Mucosa of stomach (tissue), 1 donor: ENCODE measurements around the gene DPH1.

Experiments used
- H3K27me3 ChIP-seq: one replicate; pipeline ENCODE4 v1.7.0; 2013; ENCODE audit warnings: mild to moderate bottlenecking, low read length; ENCODE audit not compliant: control insufficient read depth, insufficient read depth
- H3K36me3 ChIP-seq: one replicate; pipeline ENCODE4 v1.7.0; 2013; ENCODE audit warnings: low read length; ENCODE audit not compliant: control insufficient read depth, insufficient read depth
- H3K4me1 ChIP-seq: one replicate; pipeline ENCODE4 v1.7.0; 2013; ENCODE audit warnings: mild to moderate bottlenecking, low read length; ENCODE audit not compliant: control insufficient read depth, insufficient read depth
- H3K4me3 ChIP-seq: one replicate; pipeline ENCODE4 v1.7.0; 2013; ENCODE audit warnings: low read length
- H3K9ac ChIP-seq: one replicate; pipeline ENCODE4 v1.7.0; 2013; ENCODE audit warnings: mild to moderate bottlenecking, low read length, moderate library complexity
- H3K9me3 ChIP-seq: one replicate; pipeline ENCODE4 v1.7.0; 2013; ENCODE audit warnings: mild to moderate bottlenecking, low read length, moderate library complexity; ENCODE audit not compliant: control insufficient read depth
- donor health status: Pancreatic carcinoma.

DPH1 gene

DNA sequence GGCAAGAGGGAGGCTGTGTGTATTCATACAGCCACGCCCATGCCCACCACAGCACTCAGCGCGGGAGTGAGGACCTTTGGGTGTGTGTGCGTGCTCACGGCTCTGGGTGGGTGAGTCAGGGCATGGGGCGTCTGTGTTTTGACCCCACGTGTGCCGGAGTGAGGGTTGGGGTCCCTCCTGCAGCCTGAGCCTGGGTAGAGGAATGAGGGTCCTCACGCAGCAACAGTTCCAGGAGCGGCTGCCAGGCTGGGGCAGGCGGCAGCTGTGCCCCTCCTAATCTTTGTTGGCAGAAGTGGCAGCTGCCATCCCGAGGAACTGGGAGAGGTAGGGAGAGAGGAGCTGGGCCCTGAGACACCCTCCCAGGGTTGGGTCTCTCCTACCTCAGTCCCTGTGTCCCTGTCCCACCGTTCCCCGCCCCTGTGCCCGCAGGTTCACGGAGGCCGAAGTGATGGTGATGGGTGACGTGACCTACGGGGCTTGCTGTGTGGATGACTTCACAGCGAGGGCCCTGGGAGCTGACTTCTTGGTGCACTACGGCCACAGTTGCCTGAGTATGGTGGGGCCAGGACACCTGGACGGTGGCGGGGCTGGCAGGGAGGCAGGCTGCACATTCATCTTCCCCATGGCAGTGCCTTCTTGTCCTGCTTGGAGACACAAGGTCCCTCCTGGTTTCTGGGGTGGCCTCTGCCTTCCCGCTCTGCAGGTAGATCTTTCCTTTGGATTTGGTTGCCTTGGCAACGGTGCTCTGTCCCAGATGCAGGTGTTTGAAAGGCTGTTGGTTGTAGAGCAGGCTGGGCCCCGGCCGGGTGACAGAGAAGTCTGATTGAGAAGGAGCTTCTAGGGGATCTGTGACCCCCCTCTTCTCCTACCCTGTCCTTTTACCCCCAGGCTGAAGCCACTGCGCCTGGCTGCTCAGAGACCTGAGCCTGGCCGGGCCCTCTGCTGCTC, 5.9 kb downstream of the DPH1 start:
- peaks cover 4% of the 10 kb centered on the region for H3K36me3 ChIP-seq

DNA sequence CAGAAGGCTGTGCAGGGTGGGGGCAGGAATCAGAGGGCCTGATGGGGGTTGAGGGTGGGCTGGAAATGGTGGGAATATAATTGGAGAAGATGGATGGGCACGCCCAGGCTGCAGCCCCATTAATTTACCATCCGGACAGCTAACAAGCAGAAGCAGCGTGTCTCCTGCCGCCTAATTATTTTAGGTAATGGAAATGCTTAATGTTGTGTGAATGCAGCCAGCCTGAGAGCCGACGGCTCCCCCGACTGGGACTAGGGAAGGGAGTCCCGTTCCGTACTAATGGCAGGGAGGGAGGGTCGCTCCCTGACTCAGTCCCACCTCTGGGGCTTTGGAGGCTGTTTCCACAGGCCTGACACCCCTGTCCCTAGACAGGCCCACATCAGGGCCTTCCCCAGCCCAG, 7.2 kb downstream of the DPH1 start:
- Histone ChIP-seq H3K4me3 (no peak overlapping the region), H3K27me3 (no peaks in the 10 kb centered on the region), H3K36me3 (peaks cover 4% of the 10 kb centered on the region), H3K9ac (no peak overlapping the region), H3K4me1 (peaks cover 8% of the 10 kb centered on the region), H3K9me3 (no peaks in the 10 kb centered on the region)

More for the DNA sequence above, 5.9 kb downstream of the DPH1 start:
- Histone ChIP-seq H3K4me1 (peaks cover 5% of the 10 kb centered on the region), H3K9me3 (no peaks in the 10 kb centered on the region), H3K4me3 (no peak overlapping the region), H3K27me3 (no peaks in the 10 kb centered on the region), H3K9ac (no peak overlapping the region)

DNA sequence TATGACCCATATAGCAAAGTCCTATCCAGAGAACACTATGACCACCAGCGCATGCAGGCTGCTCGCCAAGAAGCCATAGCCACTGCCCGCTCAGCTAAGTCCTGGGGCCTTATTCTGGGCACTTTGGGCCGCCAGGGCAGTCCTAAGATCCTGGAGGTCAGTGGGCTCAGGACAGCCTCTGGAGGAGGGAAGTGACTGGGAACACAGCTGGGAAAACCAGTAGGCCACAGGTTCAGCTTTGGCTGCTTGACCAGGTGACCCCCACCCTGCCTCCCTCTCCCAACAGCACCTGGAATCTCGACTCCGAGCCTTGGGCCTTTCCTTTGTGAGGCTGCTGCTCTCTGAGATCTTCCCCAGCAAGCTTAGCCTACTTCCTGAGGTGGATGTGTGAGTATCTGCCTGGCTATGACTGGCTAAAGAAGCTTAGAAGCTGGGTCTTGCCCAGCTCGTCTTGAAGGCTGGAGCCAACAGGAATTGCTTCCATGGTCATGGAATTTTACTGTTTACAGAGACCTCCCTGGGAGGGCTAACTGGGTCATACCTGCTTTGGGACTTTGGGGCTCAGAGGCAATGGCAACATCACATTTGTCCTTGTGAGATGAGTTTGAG, 10.4 kb downstream of the DPH1 start:
- Histone ChIP-seq H3K27me3 (no peaks in the 10 kb centered on the region), H3K36me3 (peaks cover 4% of the 10 kb centered on the region), H3K4me3 (no peak overlapping the region), H3K9me3 (no peaks in the 10 kb centered on the region), H3K9ac (no peak overlapping the region), H3K4me1 (peaks cover 17% of the 10 kb centered on the region)

DNA sequence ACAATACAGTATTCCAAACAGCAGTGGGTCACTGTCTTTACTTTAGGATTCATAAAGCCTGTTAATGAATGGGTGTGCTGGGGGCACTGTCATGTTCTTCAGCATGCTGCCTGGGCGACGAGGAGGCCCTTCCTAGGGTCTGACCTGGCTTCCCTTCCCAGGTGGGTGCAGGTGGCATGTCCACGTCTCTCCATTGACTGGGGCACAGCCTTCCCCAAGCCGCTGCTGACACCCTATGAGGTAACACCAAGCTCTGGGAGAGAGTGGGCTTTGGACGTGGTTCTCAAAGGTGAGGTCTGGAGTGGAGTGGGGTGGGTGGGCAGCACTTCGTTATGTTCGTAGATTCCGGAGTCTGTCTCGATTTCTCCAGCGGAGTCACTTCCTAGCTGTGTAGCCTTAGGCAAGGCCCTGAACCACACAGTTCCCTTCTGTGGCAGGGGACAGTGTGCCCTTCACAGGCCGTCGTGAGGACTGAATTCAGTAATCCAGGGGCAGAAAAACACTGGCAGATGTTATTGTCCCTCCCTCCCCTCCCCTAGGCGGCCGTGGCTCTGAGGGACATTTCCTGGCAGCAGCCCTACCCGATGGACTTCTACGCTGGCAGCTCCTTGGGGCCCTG, 11.1 kb downstream of the DPH1 start:
- Histone ChIP-seq H3K9me3 (no peaks in the 10 kb centered on the region), H3K4me3 (peak overlapping the region; percentile 95), H3K9ac (peak overlapping the region; percentile 86), H3K4me1 (peaks cover 17% of the 10 kb centered on the region), H3K36me3 (peaks cover 4% of the 10 kb centered on the region), H3K27me3 (no peaks in the 10 kb centered on the region)

DNA sequence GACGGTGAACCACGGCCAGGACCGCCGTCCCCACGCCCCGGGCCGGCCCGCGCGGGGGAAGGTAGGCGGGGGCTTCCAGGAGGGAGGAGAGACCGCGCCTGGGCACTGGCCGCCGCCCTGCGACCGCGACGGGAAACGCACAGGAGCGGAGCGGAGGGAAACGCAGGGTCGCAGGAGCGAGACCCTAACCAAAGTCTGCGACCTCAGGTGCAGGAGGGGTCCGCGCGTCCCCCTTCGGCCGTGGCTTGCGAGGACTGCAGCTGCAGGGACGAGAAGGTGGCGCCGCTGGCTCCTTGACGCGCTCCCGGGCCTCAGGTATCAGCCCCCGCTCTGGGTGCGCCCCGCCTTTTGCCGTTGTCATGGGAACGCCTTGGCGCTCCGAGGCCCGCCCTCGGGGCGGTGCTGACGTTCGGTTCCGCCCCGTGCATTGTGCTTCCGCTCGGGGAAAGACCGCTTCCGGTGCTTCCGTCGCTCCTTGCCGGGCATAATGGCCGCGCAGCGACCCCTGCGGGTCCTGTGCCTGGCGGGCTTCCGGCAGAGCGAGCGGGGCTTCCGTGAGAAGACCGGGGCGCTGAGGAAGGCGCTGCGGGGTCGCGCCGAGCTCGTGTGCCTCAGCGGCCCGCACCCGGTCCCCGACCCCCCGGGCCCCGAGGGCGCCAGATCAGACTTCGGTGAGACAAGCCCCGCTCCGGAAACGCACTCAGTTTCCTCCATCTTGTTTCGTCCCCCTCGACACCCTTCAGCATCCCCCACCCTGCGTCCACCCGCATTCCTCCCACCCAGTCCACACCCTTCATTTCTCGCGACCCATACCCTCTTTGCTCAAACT, 11.8 kb downstream of the DPH1 start, which contains the start of gene OVCA2:
Gene OVCA2, plus strand, starts transcription at position 462 of the 829 bp plus-strand sequence. Its CDS starts 26 bp downstream, at position 488.
- Histone ChIP-seq H3K36me3 (peaks cover 2% of the 10 kb centered on the region), H3K9ac (peak within 1 kb of the TSS; percentile 86), H3K4me3 (peak within 1 kb of the TSS; percentile 95), H3K4me1 (peaks cover 17% of the 10 kb centered on the region), H3K9me3 (no peaks in the 10 kb centered on the region), H3K27me3 (no peaks in the 10 kb centered on the region)

DNA sequence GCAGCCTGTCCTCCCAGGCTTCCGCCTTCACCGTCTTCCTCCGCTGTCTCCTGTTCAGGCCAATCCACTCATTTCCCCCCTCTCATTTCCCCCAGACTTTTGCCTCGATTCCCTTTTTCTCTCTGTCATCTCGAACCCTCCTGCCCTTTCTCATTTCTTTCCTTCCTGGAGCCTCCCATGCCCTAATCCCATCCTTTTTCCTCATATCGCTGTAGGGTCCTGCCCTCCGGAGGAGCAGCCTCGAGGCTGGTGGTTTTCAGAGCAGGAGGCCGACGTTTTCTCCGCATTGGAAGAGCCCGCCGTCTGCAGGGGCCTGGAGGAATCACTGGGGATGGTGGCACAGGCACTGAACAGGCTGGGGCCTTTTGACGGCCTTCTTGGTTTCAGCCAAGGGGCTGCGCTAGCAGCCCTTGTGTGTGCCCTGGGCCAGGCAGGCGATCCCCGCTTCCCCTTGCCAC, 12.5 kb downstream of the DPH1 start:
- Histone ChIP-seq H3K36me3 (no peaks in the 10 kb centered on the region), H3K4me1 (peaks cover 17% of the 10 kb centered on the region), H3K9me3 (no peaks in the 10 kb centered on the region), H3K9ac (peak overlapping the region; percentile 86), H3K27me3 (no peaks in the 10 kb centered on the region), H3K4me3 (peak overlapping the region; percentile 95)

DNA sequence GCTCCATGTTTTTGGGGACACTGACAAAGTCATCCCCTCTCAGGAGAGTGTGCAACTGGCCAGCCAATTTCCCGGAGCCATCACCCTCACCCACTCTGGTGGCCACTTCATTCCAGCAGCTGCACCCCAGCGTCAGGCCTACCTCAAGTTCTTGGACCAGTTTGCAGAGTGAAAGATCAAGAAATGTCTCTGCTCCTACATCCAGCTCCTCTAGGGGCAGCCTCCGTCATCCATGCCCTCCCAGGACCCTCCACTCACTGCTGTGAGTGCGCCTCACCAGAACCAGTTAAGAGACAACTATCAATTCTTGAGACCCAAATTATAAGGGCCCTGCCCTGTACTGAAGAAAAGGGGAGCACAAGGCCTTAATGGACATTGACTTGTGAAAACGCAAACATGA, 13.0 kb downstream of the DPH1 start:
- no peaks in the 10 kb centered on the region for H3K27me3 ChIP-seq
- no peaks in the 10 kb centered on the region for H3K9me3 ChIP-seq
- H3K9ac ChIP-seq = peak overlapping the region; percentile 86
- H3K4me3 ChIP-seq = peak overlapping the region; percentile 95
- H3K4me1 ChIP-seq = peaks cover 17% of the 10 kb centered on the region
- H3K36me3 ChIP-seq = no peaks in the 10 kb centered on the region

DNA sequence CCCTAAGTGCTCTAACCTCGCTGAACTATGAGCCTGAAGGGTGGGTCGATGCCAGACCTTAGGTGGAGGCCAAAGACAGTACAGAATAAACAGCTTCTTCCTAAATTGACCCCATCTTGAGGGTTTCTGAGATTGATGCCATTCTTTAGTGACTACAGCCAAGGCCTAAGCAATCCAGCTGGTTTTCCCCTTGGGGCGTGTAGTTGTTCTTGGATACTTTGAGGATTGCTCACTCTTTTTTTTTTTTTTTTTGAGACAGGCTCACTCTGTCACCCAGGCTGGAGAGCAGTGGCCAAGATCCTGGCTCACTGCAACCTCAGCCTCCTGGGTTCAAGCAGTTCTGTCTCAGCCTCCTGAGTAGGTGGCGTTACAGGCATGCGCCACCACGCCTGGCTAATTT, 13.8 kb downstream of the DPH1 start:
- H3K9ac ChIP-seq = peak overlapping the region; percentile 29
- H3K36me3 ChIP-seq = no peaks in the 10 kb centered on the region
- H3K4me3 ChIP-seq = no peak overlapping the region
- H3K9me3 ChIP-seq = no peaks in the 10 kb centered on the region
- H3K27me3 ChIP-seq = no peaks in the 10 kb centered on the region
- peaks cover 20% of the 10 kb centered on the region for H3K4me1 ChIP-seq

DNA sequence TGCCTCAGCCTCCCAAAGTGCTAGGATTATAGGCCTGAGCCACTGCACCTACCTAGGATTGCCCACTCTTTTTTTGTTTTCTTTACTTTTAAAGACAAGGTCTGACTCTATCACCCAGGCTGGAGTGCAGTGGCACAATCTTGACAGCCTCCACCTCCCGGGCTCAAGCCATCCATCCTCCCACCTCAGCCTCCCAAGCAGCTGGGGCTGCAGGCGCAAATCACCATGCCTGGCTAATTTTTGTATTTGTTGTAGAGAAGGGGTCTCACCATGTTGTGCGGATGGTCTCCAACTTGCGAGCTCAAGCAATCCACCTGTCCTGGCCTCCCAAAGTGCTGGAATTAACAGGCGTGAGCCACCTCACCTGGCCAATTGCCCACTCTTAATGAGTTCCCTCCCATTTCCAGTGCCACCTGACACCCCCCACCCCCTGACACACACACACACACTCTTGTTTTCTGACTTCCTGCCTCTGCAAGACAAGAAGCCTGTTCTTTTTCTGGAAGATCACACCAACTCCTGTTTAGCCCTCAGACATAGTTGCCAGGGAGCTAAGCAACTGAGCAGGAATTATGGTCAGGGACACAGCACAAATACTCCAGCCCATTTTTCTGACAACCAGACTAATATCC, 14.4 kb downstream of the DPH1 start:
- Histone ChIP-seq H3K27me3 (no peaks in the 10 kb centered on the region), H3K9me3 (no peaks in the 10 kb centered on the region), H3K4me3 (no peak overlapping the region), H3K4me1 (peaks cover 26% of the 10 kb centered on the region), H3K36me3 (no peaks in the 10 kb centered on the region), H3K9ac (no peak overlapping the region)

DNA sequence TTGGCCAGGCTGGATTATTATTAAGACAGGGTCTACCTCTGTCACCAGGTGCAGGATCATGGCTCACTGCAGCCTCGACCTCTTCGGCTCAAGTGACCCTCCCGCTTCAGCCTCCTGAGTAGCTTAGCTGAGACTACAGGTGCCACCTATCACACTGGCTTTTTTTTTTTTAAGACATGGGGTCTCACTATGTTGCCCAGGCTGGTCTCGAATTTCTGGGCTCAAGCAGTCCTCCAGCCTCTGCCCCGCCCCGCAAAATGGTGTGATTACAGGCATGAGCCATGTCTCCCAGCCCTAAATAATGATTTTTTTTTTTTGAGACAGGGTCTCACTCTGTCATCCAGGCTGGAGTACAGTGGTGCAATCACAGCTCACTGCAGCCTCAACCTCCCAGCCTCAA, 17.6 kb downstream of the DPH1 start:
- Histone ChIP-seq H3K9me3 (no peaks in the 10 kb centered on the region), H3K4me1 (peaks cover 16% of the 10 kb centered on the region), H3K36me3 (no peaks in the 10 kb centered on the region), H3K4me3 (no peak overlapping the region), H3K27me3 (peaks cover 12% of the 10 kb centered on the region), H3K9ac (no peak overlapping the region)

DNA sequence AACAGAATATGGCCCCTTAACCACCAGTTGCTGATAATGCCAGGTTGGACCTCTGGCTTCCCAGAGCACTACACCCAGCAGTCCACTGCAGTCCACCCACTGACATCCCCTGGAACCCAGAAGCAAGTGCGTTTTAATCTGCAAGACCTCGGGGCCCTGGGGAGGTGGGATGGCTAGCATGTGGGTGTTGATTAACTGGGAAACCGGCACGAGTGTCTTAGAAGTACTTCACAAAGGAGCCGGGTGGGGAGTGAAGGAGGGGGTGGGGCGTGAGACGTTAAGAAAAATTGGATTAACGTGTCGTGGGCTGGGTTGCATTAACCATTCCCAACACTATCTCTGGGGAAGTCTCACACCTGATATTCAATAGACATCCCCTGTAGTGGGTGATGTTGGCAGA, 18.9 kb downstream of the DPH1 start:
- Histone ChIP-seq H3K27me3 (peaks cover 23% of the 10 kb centered on the region), H3K4me3 (no peak overlapping the region), H3K9me3 (no peaks in the 10 kb centered on the region), H3K36me3 (no peaks in the 10 kb centered on the region), H3K9ac (peak overlapping the region; percentile 64), H3K4me1 (peaks cover 16% of the 10 kb centered on the region)
